ENCODE results near the gene MAB21L3.

MAB21L3 gene

GRCh38 chr1:116110567-116111523 is at the start of gene MAB21L3:
Gene MAB21L3, plus strand, starts transcription at chr1:116111399. Its CDS starts 1,217 bp downstream, at chr1:116112616.
- DNase-seq, result no peak

- DNase-seq, result no peak
Measured at GRCh38 chr1:116062201-116062600, 49.0 kb upstream of the MAB21L3 start.

- DNase-seq, result no peak
Measured at GRCh38 chr1:116064616-116065015, 46.6 kb upstream of the MAB21L3 start.

GRCh38 chr1:116066868-116067565 is 44.2 kb upstream of the MAB21L3 start:
- DNase-seq, result no peak

GRCh38 chr1:116067566-116067890 is 43.7 kb upstream of the MAB21L3 start:
- no peak for DNase-seq

- DNase-seq, result no peak
Measured at GRCh38 chr1:116075575-116075974, 35.6 kb upstream of the MAB21L3 start.

GRCh38 chr1:116075990-116076389 is 35.2 kb upstream of the MAB21L3 start:
- no peak for DNase-seq

- DNase-seq, result no peak
Measured at GRCh38 chr1:116076831-116077230, 34.4 kb upstream of the MAB21L3 start.

GRCh38 chr1:116078699-116079223 is 32.4 kb upstream of the MAB21L3 start:
- no peak for DNase-seq

- no peak for DNase-seq
Measured at GRCh38 chr1:116087628-116088027, 23.6 kb upstream of the MAB21L3 start.

GRCh38 chr1:116089870-116090269 is 21.3 kb upstream of the MAB21L3 start:
- no peak for DNase-seq

- no peak for DNase-seq
Measured at GRCh38 chr1:116091083-116091482, 20.1 kb upstream of the MAB21L3 start.

GRCh38 chr1:116092752-116093489 is 18.3 kb upstream of the MAB21L3 start:
- no peak for DNase-seq

GRCh38 chr1:116095027-116095426 is 16.2 kb upstream of the MAB21L3 start:
- DNase-seq, result no peak

- no peak for DNase-seq
Measured at GRCh38 chr1:116096013-116096618, 15.1 kb upstream of the MAB21L3 start.

GRCh38 chr1:116097626-116098025 is 13.6 kb upstream of the MAB21L3 start:
- DNase-seq, result no peak

- no peak for DNase-seq
Measured at GRCh38 chr1:116099379-116099778, 11.8 kb upstream of the MAB21L3 start.

- no peak for DNase-seq
Measured at GRCh38 chr1:116099919-116100318, 11.3 kb upstream of the MAB21L3 start.

GRCh38 chr1:116104667-116105066 is 6.5 kb upstream of the MAB21L3 start:
- DNase-seq, result no peak

- DNase-seq, result no peak
Measured at GRCh38 chr1:116105996-116106395, 5.2 kb upstream of the MAB21L3 start.

GRCh38 chr1:116106646-116107045 is 4.6 kb upstream of the MAB21L3 start:
- no peak for DNase-seq

- DNase-seq, result no peak
Measured at GRCh38 chr1:116107371-116107770, 3.8 kb upstream of the MAB21L3 start.

GRCh38 chr1:116111524-116112021 is 374 bp downstream of the MAB21L3 start:
- no peak for DNase-seq

All from NCI-H510A (cell line).